Neural cell (in vitro differentiated cells): ENCODE measurements around the gene TLX2.

Experiments
- EZH2 ChIP-seq: fragments of 200-600, 300-800 bp; shearing (Covaris generic), sonication (generic); IDR thresholded peaks from 2 replicates; pipeline ENCODE4 v1.6.1; 2014; ENCODE audit warnings: antibody characterized with exemption, low read length, borderline replicate concordance, mild to moderate bottlenecking; ENCODE audit not compliant: insufficient read depth, poor library complexity, severe bottlenecking
- POLR2AphosphoS5 ChIP-seq: IDR thresholded peaks from 2 replicates; pipeline ENCODE4 v1.6.1; 2012
- TAF1 ChIP-seq: IDR thresholded peaks from 2 replicates; pipeline ENCODE4 v1.6.1; 2012; ENCODE audit warnings: low read depth
- TF ChIP-seq, protein P1 (sequence below): fragments of 450-650 bp; IDR thresholded peaks from 2 replicates; pipeline ENCODE4 v1.5.1; 2014; ENCODE audit warnings: antibody characterized with exemption, mild to moderate bottlenecking, moderate library complexity; ENCODE audit not compliant: poor library complexity, severe bottlenecking

- TF ChIP-seq, protein P1, sequence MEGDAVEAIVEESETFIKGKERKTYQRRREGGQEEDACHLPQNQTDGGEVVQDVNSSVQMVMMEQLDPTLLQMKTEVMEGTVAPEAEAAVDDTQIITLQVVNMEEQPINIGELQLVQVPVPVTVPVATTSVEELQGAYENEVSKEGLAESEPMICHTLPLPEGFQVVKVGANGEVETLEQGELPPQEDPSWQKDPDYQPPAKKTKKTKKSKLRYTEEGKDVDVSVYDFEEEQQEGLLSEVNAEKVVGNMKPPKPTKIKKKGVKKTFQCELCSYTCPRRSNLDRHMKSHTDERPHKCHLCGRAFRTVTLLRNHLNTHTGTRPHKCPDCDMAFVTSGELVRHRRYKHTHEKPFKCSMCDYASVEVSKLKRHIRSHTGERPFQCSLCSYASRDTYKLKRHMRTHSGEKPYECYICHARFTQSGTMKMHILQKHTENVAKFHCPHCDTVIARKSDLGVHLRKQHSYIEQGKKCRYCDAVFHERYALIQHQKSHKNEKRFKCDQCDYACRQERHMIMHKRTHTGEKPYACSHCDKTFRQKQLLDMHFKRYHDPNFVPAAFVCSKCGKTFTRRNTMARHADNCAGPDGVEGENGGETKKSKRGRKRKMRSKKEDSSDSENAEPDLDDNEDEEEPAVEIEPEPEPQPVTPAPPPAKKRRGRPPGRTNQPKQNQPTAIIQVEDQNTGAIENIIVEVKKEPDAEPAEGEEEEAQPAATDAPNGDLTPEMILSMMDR: no peak
- TF ChIP-seq EZH2: no peak
- TF ChIP-seq TAF1: no peak
- TF ChIP-seq POLR2AphosphoS5: no peak
Observed at GRCh38 chr2:74497777-74498499, 16.3 kb upstream of the TLX2 start.
